Karpas-422 (cell line): ENCODE measurements around the gene DGAT2. TPM values are rescaled to one million over a fixed set of nuclear protein-coding genes. Genes with fewer than 3 reads are reported as not detected.

Source experiments
- DNase-seq: peaks from one replicate; pipeline ENCODE4 v3.0.0-alpha.2; 2015
- H2AFZ ChIP-seq: fragments of 200-600 bp; sonication (generic); 2 replicates; pipeline ENCODE4 v1.6.1; 2014; ENCODE audit warnings: antibody characterized with exemption, low read length, mixed read lengths
- H3K27ac ChIP-seq: fragments of 200-600 bp; sonication (generic); 2 replicates; pipeline ENCODE4 v1.5.1; 2014; ENCODE audit warnings: mild to moderate bottlenecking, low read length, moderate library complexity
- H3K27me3 ChIP-seq: fragments of 200-600 bp; sonication (generic); 2 replicates; pipeline ENCODE4 v1.6.1; 2014; ENCODE audit warnings: low read length, mixed read lengths
- H3K36me3 ChIP-seq: fragments of 200-600 bp; sonication (generic); 2 replicates; pipeline ENCODE4 v1.6.1; 2014; ENCODE audit warnings: low read length, mixed read lengths; ENCODE audit not compliant: insufficient read depth
- H3K4me1 ChIP-seq: fragments of 200-600 bp; sonication (generic); 2 replicates; pipeline ENCODE4 v1.6.1; 2014; ENCODE audit warnings: mild to moderate bottlenecking, low read length, mixed read lengths
- H3K4me2 ChIP-seq: fragments of 200-600 bp; sonication (generic); 2 replicates; pipeline ENCODE4 v1.6.1; 2014; ENCODE audit warnings: low read length, low read depth, mild to moderate bottlenecking; ENCODE audit not compliant: poor library complexity, severe bottlenecking
- H3K4me3 ChIP-seq: fragments of 200-600 bp; sonication (generic); 2 replicates; pipeline ENCODE4 v1.5.1; 2014; ENCODE audit warnings: mild to moderate bottlenecking, antibody characterized with exemption, low read length, mixed read lengths
- H3K79me2 ChIP-seq: fragments of 200-600 bp; sonication (generic); 2 replicates; pipeline ENCODE4 v1.6.1; 2014; ENCODE audit warnings: mild to moderate bottlenecking, low read length, mixed read lengths
- H3K9ac ChIP-seq: fragments of 200-600 bp; sonication (generic); 2 replicates; pipeline ENCODE4 v1.6.0; 2014; ENCODE audit warnings: low read length
- H3K9me2 ChIP-seq: fragments of 200-600 bp; sonication (generic), shearing (Covaris generic); replicated peaks from 2 replicates; pipeline ENCODE4 v1.6.0; 2014; ENCODE audit warnings: mild to moderate bottlenecking, low read length, moderate library complexity; ENCODE audit not compliant: insufficient read depth
- H3K9me3 ChIP-seq: fragments of 300-700, 200-600 bp; sonication (generic); 2 replicates; pipeline ENCODE4 v1.6.1; 2014; ENCODE audit warnings: low read length, mixed read lengths
- H4K20me1 ChIP-seq: fragments of 200-600 bp; sonication (generic); 2 replicates; pipeline ENCODE4 v1.6.1; 2014; ENCODE audit warnings: mild to moderate bottlenecking, antibody characterized with exemption, low read length, low read depth; ENCODE audit not compliant: insufficient read depth
- small RNA-seq: library from RNA; depleted of rRNA; stranded (forward); fragments of <200 nt; gene quantifications from one replicate; pipeline ENCODE3, GENCODE V24; 2014
- total RNA-seq: library from RNA; depleted of rRNA; stranded (reverse); fragments of >200 nt; shearing (Covaris generic); gene quantifications from 2 replicates; pipeline ENCODE4 v1.2.3, GENCODE V29; 2014; ENCODE audit warnings: low replicate concordance; rRNA removed

DGAT2 gene
- total RNA-seq, 1 experiment from 2014 or later, result 1.9 TPM

GRCh38 chr11:75841739-75842138 lies 73.2 kb downstream of the DGAT2 start:
- no peak overlapping the region for H2AFZ ChIP-seq
- no peak overlapping the region for H3K27ac ChIP-seq
- H3K36me3 ChIP-seq, result peaks cover 25% of the 10 kb centered on the region
- no peak overlapping the region for H3K4me3 ChIP-seq
- no peaks in the 10 kb centered on the region for H3K9me2 ChIP-seq
- peaks cover 15% of the 10 kb centered on the region for H3K4me1 ChIP-seq
- H3K27me3 ChIP-seq, result no peaks in the 10 kb centered on the region
- H3K9me3 ChIP-seq, result no peaks in the 10 kb centered on the region
- no peak overlapping the region for H3K4me2 ChIP-seq
- H3K9ac ChIP-seq, result no peak overlapping the region
- peaks cover 100% of the 10 kb centered on the region for H3K79me2 ChIP-seq
- H4K20me1 ChIP-seq, result no peaks in the 10 kb centered on the region; the same call in 1 of the 2 replicates
- no peak for DNase-seq

- Histone ChIP-seq H3K27ac (no peak overlapping the region), H3K4me1 (peaks cover 8% of the 10 kb centered on the region), H3K36me3 (peaks cover 16% of the 10 kb centered on the region), H3K9ac (no peak overlapping the region), H3K9me3 (no peaks in the 10 kb centered on the region), H3K27me3 (no peaks in the 10 kb centered on the region), H4K20me1 (peaks cover 3% of the 10 kb centered on the region; the same call in 1 of the 2 replicates), H3K79me2 (peaks cover 100% of the 10 kb centered on the region), H3K4me3 (no peak overlapping the region), H3K9me2 (no peaks in the 10 kb centered on the region), H3K4me2 (no peak overlapping the region), H2AFZ (no peak overlapping the region)
- no peak for DNase-seq
Measured at GRCh38 chr11:75845324-75845723, 76.7 kb downstream of the DGAT2 start.

DNA sequence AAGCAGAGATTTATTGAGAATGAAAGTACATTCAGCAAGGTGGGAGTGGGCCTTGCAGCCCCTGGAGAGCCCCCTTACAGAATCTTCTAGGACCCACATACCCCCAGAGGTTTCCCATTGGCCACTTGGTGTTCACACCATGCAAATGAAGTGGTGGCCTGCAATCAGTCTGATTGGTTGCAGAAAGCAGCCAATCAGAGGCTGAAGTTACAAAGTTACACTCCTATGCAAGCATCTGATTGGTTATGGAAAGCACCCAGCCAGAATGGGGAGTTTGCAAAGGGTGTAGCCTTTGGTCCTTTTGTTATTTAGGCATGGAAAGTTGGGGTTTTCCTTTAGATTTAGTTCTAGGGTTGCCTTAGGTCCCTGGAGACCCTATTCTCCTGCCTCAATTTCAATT lies 81.3 kb downstream of the DGAT2 start:
- Histone ChIP-seq H3K4me1 (peaks cover 7% of the 10 kb centered on the region), H3K27ac (no peak overlapping the region), H3K4me2 (no peak overlapping the region), H3K36me3 (peaks cover 30% of the 10 kb centered on the region), H3K4me3 (no peak overlapping the region), H4K20me1 (peaks cover 6% of the 10 kb centered on the region; the same call in 1 of the 2 replicates), H3K9me3 (no peaks in the 10 kb centered on the region), H3K27me3 (no peaks in the 10 kb centered on the region), H3K79me2 (peaks cover 94% of the 10 kb centered on the region), H3K9me2 (no peaks in the 10 kb centered on the region), H3K9ac (no peak overlapping the region), H2AFZ (no peak overlapping the region)
- peak; percentile 68 for DNase-seq

- peaks cover 27% of the 10 kb centered on the region for H3K36me3 ChIP-seq
- H3K27ac ChIP-seq, result no peak overlapping the region; the same call in 1 of the 2 replicates
- H4K20me1 ChIP-seq, result 0 out of 2 replicates have a peak, but pooled peaks cover 6% of the 10 kb centered on the region
- H3K79me2 ChIP-seq, result peaks cover 94% of the 10 kb centered on the region
- H3K9me3 ChIP-seq, result no peaks in the 10 kb centered on the region
- no peaks in the 10 kb centered on the region for H3K9me2 ChIP-seq
- H3K9ac ChIP-seq, result no peak overlapping the region
- H3K4me1 ChIP-seq, result peaks cover 7% of the 10 kb centered on the region
- H3K4me2 ChIP-seq, result no peak overlapping the region
- no peak overlapping the region for H2AFZ ChIP-seq
- H3K4me3 ChIP-seq, result no peak overlapping the region
- no peaks in the 10 kb centered on the region for H3K27me3 ChIP-seq
- DNase-seq, result no peak
Measured at GRCh38 chr11:75850787-75851186, 82.2 kb downstream of the DGAT2 start.

Small RNAs within 50 kb of the gene (small RNA-seq; reads per million reads assigned to genes)
- not detected for gene RF00019
- not detected for gene RN7SL786P

Other genes with a start within 250 kb of the DGAT2 start
- gene GDPD5, start 242.8 kb upstream of the DGAT2 start, total RNA-seq, result 137 and 237 TPM in 2 replicates
- 10.5 and 16.1 TPM in 2 replicates for gene SERPINH1, start 206.5 kb upstream of the DGAT2 start, total RNA-seq
- 3.0 and 4.9 TPM in 2 replicates for gene MAP6, start 99.7 kb upstream of the DGAT2 start, total RNA-seq
- gene MOGAT2, start 50.9 kb upstream of the DGAT2 start, total RNA-seq, result not detected in 2 replicates
- 35.4 and 52.7 TPM in 2 replicates for gene UVRAG, start 46.4 kb downstream of the DGAT2 start, total RNA-seq